GM12892 (cell line): ENCODE results near the gene RMND1.

Source experiments
- POLR2A ChIP-seq: IDR thresholded peaks from 2 replicates; pipeline ENCODE4 v1.6.1; 2011; ENCODE audit warnings: low read depth, low read length, control low read depth
- POLR2AphosphoS5 ChIP-seq: IDR thresholded peaks from 2 replicates; pipeline ENCODE4 v1.6.1; 2011; ENCODE audit warnings: low read depth, low read length, control low read depth
- TAF1 ChIP-seq: IDR thresholded peaks from 2 replicates; pipeline ENCODE4 v1.6.1; 2011; ENCODE audit warnings: low read depth, mild to moderate bottlenecking, control low read depth, low read length, borderline replicate concordance

DNA sequence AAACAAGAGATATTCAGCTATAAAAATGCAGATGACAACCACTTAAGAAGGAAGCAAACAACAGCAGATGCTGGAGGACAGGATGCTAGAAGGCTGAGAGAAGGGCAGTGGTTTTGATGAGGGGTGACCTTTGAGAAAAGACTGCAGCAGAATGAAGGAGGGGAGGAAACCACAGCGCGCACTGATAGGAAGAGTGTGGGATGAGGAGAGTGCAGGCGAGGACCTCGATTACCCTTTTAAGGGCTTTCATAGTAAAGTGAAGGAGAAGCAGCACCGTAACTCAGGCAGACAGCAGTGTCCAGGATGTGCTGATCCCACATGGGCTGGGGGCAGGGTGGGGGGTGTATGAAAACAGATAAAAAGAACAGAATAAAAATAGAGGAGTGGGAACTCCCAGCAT is 79.8 kb downstream of the RMND1 start:
- no peak for TF ChIP-seq TAF1
- TF ChIP-seq POLR2A, result no peak
- no peak for TF ChIP-seq POLR2AphosphoS5
